HepG2 (cell line): ENCODE results near the gene DPP3. TPM values are rescaled to one million over a fixed set of nuclear protein-coding genes. Genes with fewer than 3 reads are reported as not detected.

Experiments
- ATAC-seq: fragments of 200-7000 bp; cut with Tn5 transposase; 3 replicates; pipeline ENCODE4 v1.9.1; 2020; ENCODE audit warnings: mild to moderate bottlenecking, moderate library complexity
- BruUV-seq: library from RNA; stranded (reverse); fragments of 400-500 nt; replicated peaks from 2 replicates; lab custom pipeline; 2021; lab: Mats Ljungman, UMichigan
- CTCF ChIA-PET: fragments of 300-600 bp; formaldehyde crosslinking; extraction: SDS; loops from one replicate; lab custom pipeline; 2021; ENCODE audit warnings: low total read pairs, inconsistent platforms, low intra/inter-chr PET ratio; lab: Yijun Ruan, JAX
- POLR2A ChIA-PET: fragments of 350-600 bp; sonication (Branson Sonifier 250); formaldehyde crosslinking; loops from one replicate; lab custom pipeline; 2020; ENCODE audit warnings: antibody characterized with exemption, inconsistent platforms; lab: Yijun Ruan, JAX
- DNase-seq: peaks from one replicate; pipeline ENCODE4 v3.0.0-alpha.2; 2015; ENCODE audit warnings: low spot score
- FAIRE-seq: peaks from 3 replicates; lab custom pipeline; 2011; peaks lifted over from hg19 to GRCh38; lab: Jason Lieb, UNC
- H2AFZ ChIP-seq: one replicate; pipeline ENCODE4 v1.6.1; 2011; ENCODE audit warnings: low read length, inconsistent platforms
- H3K27ac ChIP-seq: fragments of 300-600 bp; 3 replicates; pipeline ENCODE4 v1.8.0; 2011; ENCODE audit warnings: mixed run types, mild to moderate bottlenecking, mixed read lengths, low read length, inconsistent platforms; ENCODE audit not compliant: insufficient read depth; ENCODE audit errors: extremely low read length
- H3K27me3 ChIP-seq, 2 experiments: fragments of 200-600 bp in 1 of 2; 2 replicates in 1 of 2; 3 replicates in 1 of 2; pipeline versions ENCODE4 v1.6.0 to v1.8.0; 2011; ENCODE audit warnings: low read length in 2 of 2, mild to moderate bottlenecking in 2 of 2, moderate library complexity in 2 of 2, inconsistent platforms in 1 of 2; ENCODE audit not compliant: insufficient read depth in 2 of 2, control insufficient read depth in 1 of 2
- H3K36me3 ChIP-seq, 2 experiments: fragments of 200-600 bp in 1 of 2; replicated peaks in 1 of 2; 2 replicates in 1 of 2; 3 replicates in 1 of 2; pipeline versions ENCODE4 v1.5.1 to v1.8.0; 2011; ENCODE audit warnings: low read length in 2 of 2, inconsistent platforms in 1 of 2; ENCODE audit not compliant: insufficient read depth in 2 of 2, control insufficient read depth in 1 of 2
- H3K4me1 ChIP-seq: 2 replicates; pipeline ENCODE4 v1.5.1; 2012; ENCODE audit warnings: low read length, inconsistent platforms; ENCODE audit not compliant: insufficient read depth
- H3K4me2 ChIP-seq: 2 replicates; pipeline ENCODE4 v1.6.0; 2011; ENCODE audit warnings: low read depth, low read length, inconsistent platforms
- H3K4me3 ChIP-seq, 3 experiments: fragments of 200-600 bp in 1 of 3; sonication (generic), shearing (Covaris generic) in 1 of 3; replicated peaks in 1 of 3; 2 replicates each; pipeline ENCODE4 v1.5.1; 2011 to 2016; ENCODE audit warnings: low read length in 3 of 3, inconsistent platforms in 2 of 3, low read depth in 2 of 3, mild to moderate bottlenecking in 2 of 3, control low read depth in 1 of 3, mixed read lengths in 1 of 3; ENCODE audit not compliant: insufficient read depth in 1 of 3
- H3K79me2 ChIP-seq: one replicate; pipeline ENCODE4 v1.6.1; 2011; ENCODE audit warnings: low read length, inconsistent platforms; ENCODE audit not compliant: insufficient read depth
- H3K9ac ChIP-seq: 2 replicates; pipeline ENCODE4 v1.6.0; 2011; ENCODE audit warnings: mild to moderate bottlenecking, low read depth, low read length, inconsistent platforms; ENCODE audit not compliant: insufficient read depth
- H3K9me3 ChIP-seq: 2 replicates; pipeline ENCODE4 v1.5.1; 2012; ENCODE audit warnings: mild to moderate bottlenecking, low read length
- H4K20me1 ChIP-seq: 2 replicates; pipeline ENCODE4 v1.6.0; 2011; ENCODE audit warnings: inconsistent platforms, mild to moderate bottlenecking, low read length, moderate library complexity; ENCODE audit not compliant: insufficient read depth
- ATRX ChIP-seq: sonication (generic); formaldehyde crosslinking; IDR thresholded peaks from 2 replicates; pipeline ENCODE4 v1.4.0; 2020; ENCODE audit warnings: missing genetic modification reagents, borderline replicate concordance
- E2F1 ChIP-seq: sonication (generic); formaldehyde crosslinking; IDR thresholded peaks from 2 replicates; pipeline ENCODE4 v1.5.0; 2020; ENCODE audit warnings: missing genetic modification reagents
- FOXP1 ChIP-seq, 2 experiments: fragments of 450-650 bp in 1 of 2; IDR thresholded peaks; 2 replicates each; pipeline ENCODE4 v1.6.1; 2017 to 2018; ENCODE audit warnings: antibody characterized with exemption in 1 of 2
- PPARG ChIP-seq: conservative IDR thresholded peaks from 2 replicates; pipeline ENCODE4 v1.6.1; 2016; ENCODE audit warnings: missing biosample characterization, missing genetic modification reagents
- SCMH1 ChIP-seq: sonication (generic); formaldehyde crosslinking; IDR thresholded peaks from 2 replicates; pipeline ENCODE4 v1.9.0; 2021; ENCODE audit warnings: missing genetic modification reagents, mild to moderate bottlenecking, borderline replicate concordance
- SRF ChIP-seq: IDR thresholded peaks from 2 replicates; pipeline ENCODE4 v1.6.1; 2011; ENCODE audit warnings: mild to moderate bottlenecking, low read depth, low read length, moderate library complexity
- TEF ChIP-seq: sonication (generic); formaldehyde crosslinking; IDR thresholded peaks from 2 replicates; pipeline ENCODE4 v1.5.0; 2020; ENCODE audit warnings: missing genetic modification reagents
- ZBTB38 ChIP-seq: sonication (generic); formaldehyde crosslinking; IDR thresholded peaks from 2 replicates; pipeline ENCODE4 v1.5.1; 2020; ENCODE audit warnings: mild to moderate bottlenecking, missing genetic modification reagents
- ZNF124 ChIP-seq: sonication (generic); formaldehyde crosslinking; IDR thresholded peaks from 2 replicates; pipeline ENCODE4 v1.4.0; 2020; ENCODE audit warnings: missing genetic modification reagents
- WGBS: methylation state at CpG from one replicate; pipeline ENCODE4 v1.1.6; 2017; ENCODE audit warnings: low lambda C conversion rate; 5-methylcytosine and 5-hydroxymethylcytosine counted together
- in situ Hi-C: cut with HindIII; loops from 2 replicates; pipeline ENCODE4 v1.10.0; 2017; ENCODE audit warnings: low pct_unique_long_range_greater_than_20kb; ENCODE audit not compliant: extremely low pct_ligation_motif_present
- intact Hi-C: fragments of 100-400 bp; cut with micrococcal nuclease; formaldehyde crosslinking; loops from one replicate; pipeline ENCODE4 v1.10.0; 2022; ENCODE audit not compliant: unreplicated experiment
- polyA plus RNA-seq, 8 experiments: library from polyadenylated mRNA; depleted of rRNA in 3 of 8; stranded (reverse) in 7 of 8; unstranded in 1 of 8; fragments of >200 nt; fragmentation: Illumina TruSeq in 4 of 8; extraction: Trizol in 4 of 8; gene quantifications; 2 replicates each; pipeline versions ENCODE4 v1.2.1 to v1.2.3, GENCODE V29; 2011 to 2016; ENCODE audit warnings: low read depth in 4 of 8, missing spikeins in 1 of 8, mixed read lengths in 1 of 8; ENCODE audit not compliant: insufficient read depth in 1 of 8
- total RNA-seq, 5 experiments: library from RNA; depleted of rRNA; stranded (reverse); fragments of >200 nt; fragmentation: Illumina TruSeq; extraction: Trizol; gene quantifications; 2 replicates each; pipeline ENCODE4 v1.2.3, GENCODE V29; 2016; ENCODE audit warnings: low read depth in 1 of 5

Gene DPP3
- total and polyA plus RNA-seq, 2 of the 13 experiments (the other 11 are each of a cell fraction or from before 2014, with no cell fraction given) = 38.4 to 59.8 TPM

- H3K4me2 ChIP-seq = no peak overlapping the region
- no peak overlapping the region for H3K4me3 ChIP-seq
- peaks cover 2% of the 10 kb centered on the region for H3K79me2 ChIP-seq
- intact Hi-C loops (no loop called here), in situ Hi-C loops (no loop called here)
- no peaks in the 10 kb centered on the region for H3K27me3 ChIP-seq
- DNase-seq = no peak
- CTCF ChIA-PET = no interaction called here
- FAIRE-seq = no peak
- H3K36me3 ChIP-seq = peaks cover 10 to 28% of the 10 kb centered on the region in 2 experiments; a peak in 4 of 5 replicates
- no peak overlapping the region for H3K27ac ChIP-seq
- H3K9ac ChIP-seq = no peak overlapping the region
- peaks cover 39% of the 10 kb centered on the region for H3K4me1 ChIP-seq
- no peak for ATAC-seq
- TF ChIP-seq ZNF124 = no peak
- TF ChIP-seq SRF = no peak
- TF ChIP-seq TEF (CRISPR knock-in tag) = no peak
- no peak for TF ChIP-seq E2F1 (CRISPR knock-in tag)
- TF ChIP-seq ATRX (CRISPR knock-in tag) = no peak
- no peak for TF ChIP-seq FOXP1 (IDR thresholded peaks at IDR 0.05)
- no peak for TF ChIP-seq FOXP1 (CRISPR knock-in tag; IDR thresholded peaks at IDR 0.05)
- no peak for TF ChIP-seq ZBTB38 (CRISPR knock-in tag)
- no peak for TF ChIP-seq PPARG (CRISPR knock-in tag)
- TF ChIP-seq SCMH1 (CRISPR knock-in tag) = no peak
- H3K9me3 ChIP-seq = no peaks in the 10 kb centered on the region
- H2AFZ ChIP-seq = no peak overlapping the region
- POLR2A ChIA-PET = interaction anchor here (1.4 to 1.9 kb wide), 2 partner anchors 24 to 193 kb away, joined by 6 to 11 read pairs; partner anchors contain the start of gene RBM4B
- no TSS peak for BruUV-seq
- WGBS = 95% methylated on average over 6 of the region's 7 CpGs
- H4K20me1 ChIP-seq = no peaks in the 10 kb centered on the region; the same call in 1 of the 2 replicates
Observed at GRCh38 chr11:66484806-66485380, 4.7 kb downstream of the DPP3 start.
